GM12875 (cell line): ENCODE measurements around the gene DES.
A peak's percentile ranks its signal among the peaks of the same experiment; 100 is the strongest.

Source experiments
- H3K4me3 ChIP-seq: one replicate; pipeline ENCODE4 v1.5.1; 2011; ENCODE audit warnings: low read depth, low read length, control low read depth
- CTCF ChIP-seq: IDR thresholded peaks from 2 replicates; pipeline ENCODE4 v1.5.1; 2011; ENCODE audit warnings: low read depth, mild to moderate bottlenecking, control low read depth, inconsistent platforms, low read length, moderate library complexity, borderline replicate concordance; ENCODE audit not compliant: insufficient read depth

The DES gene

GRCh38 chr2:219428469-219428868, 10.3 kb downstream of the DES start:
- H3K4me3 ChIP-seq, result no peak overlapping the region
- TF ChIP-seq CTCF, result no peak

- H3K4me3 ChIP-seq, result no peak overlapping the region
- TF ChIP-seq CTCF, result no peak
Measured at GRCh38 chr2:219429958-219430606, 11.9 kb downstream of the DES start.

- TF ChIP-seq CTCF, result peak; percentile 26; the same call in 1 of the 2 replicates
- H3K4me3 ChIP-seq, result no peak overlapping the region
Measured at GRCh38 chr2:219430633-219431615, 12.7 kb downstream of the DES start.

GRCh38 chr2:219433666-219434467, 15.7 kb downstream of the DES start:
- peak; percentile 34; the same call in 1 of the 2 replicates for TF ChIP-seq CTCF
- H3K4me3 ChIP-seq, result no peak overlapping the region

- no peak for TF ChIP-seq CTCF
- H3K4me3 ChIP-seq, result no peak overlapping the region
Measured at GRCh38 chr2:219434468-219434717, 16.2 kb downstream of the DES start.

GRCh38 chr2:219434718-219435525, 16.7 kb downstream of the DES start, which contains the start of gene SPEG:
Gene SPEG, plus strand, starts transcription at chr2:219434843. Its CDS starts 135 bp downstream, at chr2:219434978.
- TF ChIP-seq CTCF, result no peak
- H3K4me3 ChIP-seq, result no peak within 1 kb of the TSS
